GM13977 (cell line): Measurements from ENCODE around the gene SLC22A31.
"Not testable (repeated sequence)": the region's sequence is repeated elsewhere in the genome, so short reads cannot be mapped to it uniquely, and the experiment has no call there.

ENCODE experiments used
- DNase-seq: peaks from one replicate; pipeline ENCODE4 v3.0.0; 2012; ENCODE audit warnings: low spot score
- CTCF ChIP-seq: IDR thresholded peaks from 2 replicates; pipeline ENCODE4 v1.5.1; 2012; ENCODE audit warnings: mild to moderate bottlenecking, control low read depth; ENCODE audit not compliant: insufficient read depth; ENCODE audit errors: extremely low read depth, missing control alignments
- in situ Hi-C: fragments of 300-500 bp; cut with MboI; formaldehyde crosslinking; loops from one replicate; pipeline ENCODE4 v1.12.0; 2022; ENCODE audit warnings: low sequenced_read_pairs, low pct_unique_long_range_greater_than_20kb, mixed read lengths, inconsistent platforms; ENCODE audit not compliant: unreplicated experiment

The SLC22A31 gene

GRCh38 chr16:89166696-89167424 lies 33.5 kb downstream of the SLC22A31 start:
- TF ChIP-seq CTCF, result no peak
- in situ Hi-C loops, result no loop called here
- no peak for DNase-seq

GRCh38 chr16:89165681-89165979 lies 34.7 kb downstream of the SLC22A31 start:
- in situ Hi-C loops, DNase-seq: not testable (repeated sequence)

GRCh38 chr16:89164847-89165680 lies 35.3 kb downstream of the SLC22A31 start:
- DNase-seq, result no peak
- TF ChIP-seq CTCF, result no peak
- in situ Hi-C loops, result no loop called here

GRCh38 chr16:89164436-89164835 lies 35.9 kb downstream of the SLC22A31 start:
- in situ Hi-C loops, result no loop called here
- TF ChIP-seq CTCF, result no peak
- no peak for DNase-seq

- DNase-seq, result no peak
- TF ChIP-seq CTCF, result no peak
- in situ Hi-C loops, result no loop called here
Observed at GRCh38 chr16:89163297-89163696, 37.0 kb downstream of the SLC22A31 start.

- in situ Hi-C loops, result no loop called here
- no peak for DNase-seq
- TF ChIP-seq CTCF, result no peak
Observed at GRCh38 chr16:89161763-89162713, 38.3 kb downstream of the SLC22A31 start.
